SK-N-SH (cell line): ENCODE results near the gene ULBP2. TPM values are rescaled to one million over a fixed set of nuclear protein-coding genes. Genes with fewer than 3 reads are reported as not detected.

Experiments used
- CTCF ChIA-PET: fragments of 300-600, 350-600 bp; formaldehyde crosslinking; extraction: SDS; loops from one replicate; lab custom pipeline; 2021; lab: Yijun Ruan, JAX
- POLR2A ChIA-PET: fragments of 350-600 bp; sonication (Branson Sonifier 250); formaldehyde crosslinking; extraction: SDS; loops from one replicate; lab custom pipeline; 2020; ENCODE audit warnings: antibody characterized with exemption, inconsistent platforms; lab: Yijun Ruan, JAX
- DNase-seq: peaks from one replicate; pipeline ENCODE4 v3.0.0; 2012
- H2AFZ ChIP-seq: fragments of 200-600 bp; sonication (generic); 2 replicates; pipeline ENCODE4 v1.8.1; 2016; ENCODE audit warnings: antibody characterized with exemption, mild to moderate bottlenecking, low read depth
- H3F3A ChIP-seq: fragments of 200-600 bp; sonication (generic); replicated peaks from 2 replicates; pipeline ENCODE3; 2016; ENCODE audit warnings: antibody characterized with exemption, mild to moderate bottlenecking; ENCODE audit not compliant: insufficient read depth
- H3K27ac ChIP-seq, 2 experiments: fragments of 200-500 bp in 1 of 2; fragments of 200-600 bp in 1 of 2; sonication (Bioruptor generic) in 1 of 2; sonication (generic), shearing (Covaris generic) in 1 of 2; 2 replicates each; pipeline versions ENCODE4 v1.5.1 to v1.6.1; 2014 to 2016; ENCODE audit warnings: low read depth in 2 of 2, inconsistent platforms in 1 of 2, low read length in 1 of 2, mild to moderate bottlenecking in 1 of 2, mixed read lengths in 1 of 2
- H3K27me3 ChIP-seq: fragments of 200-600 bp; sonication (generic), shearing (Covaris generic); 2 replicates; pipeline ENCODE4 v1.6.1; 2016; ENCODE audit warnings: mixed run types; ENCODE audit not compliant: insufficient read depth
- H3K36me3 ChIP-seq, 2 experiments: fragments of 200-500 bp in 1 of 2; fragments of 200-600 bp in 1 of 2; sonication (Bioruptor generic) in 1 of 2; sonication (generic) in 1 of 2; replicated peaks in 1 of 2; 2 replicates each; pipeline versions ENCODE3 to v1.5.1; 2014 to 2016; ENCODE audit warnings: low read length in 1 of 2, mild to moderate bottlenecking in 1 of 2; ENCODE audit not compliant: insufficient read depth in 2 of 2, control insufficient read depth in 1 of 2
- H3K4me1 ChIP-seq, 2 experiments: fragments of 200-500 bp in 1 of 2; fragments of 200-600 bp in 1 of 2; sonication (Bioruptor generic) in 1 of 2; sonication (generic), shearing (Covaris generic) in 1 of 2; 2 replicates each; pipeline versions ENCODE4 v1.5.1 to v1.6.1; 2014 to 2016; ENCODE audit warnings: low read depth in 1 of 2, low read length in 1 of 2, mixed run types in 1 of 2; ENCODE audit not compliant: insufficient read depth in 2 of 2, control insufficient read depth in 1 of 2
- H3K4me2 ChIP-seq: fragments of 200-600 bp; sonication (generic), shearing (Covaris generic); 2 replicates; pipeline ENCODE4 v1.6.1; 2017; ENCODE audit warnings: mixed run types
- H3K4me3 ChIP-seq, 2 experiments: fragments of 200-500 bp in 1 of 2; fragments of 200-600 bp in 1 of 2; sonication (Bioruptor generic) in 1 of 2; sonication (generic), shearing (Covaris generic) in 1 of 2; 2 replicates each; pipeline versions ENCODE4 v1.5.1 to v1.8.1; 2014 to 2016; ENCODE audit warnings: low read depth in 2 of 2, inconsistent platforms in 1 of 2, low read length in 1 of 2, mild to moderate bottlenecking in 1 of 2, mixed read lengths in 1 of 2, moderate library complexity in 1 of 2
- H3K79me2 ChIP-seq: fragments of 200-600 bp; sonication (generic); 2 replicates; pipeline ENCODE4 v1.8.1; 2017; ENCODE audit warnings: mild to moderate bottlenecking; ENCODE audit not compliant: insufficient read depth
- H3K9ac ChIP-seq: fragments of 200-600 bp; sonication (generic); 2 replicates; pipeline ENCODE4 v1.6.1; 2017; ENCODE audit warnings: mixed run types
- H3K9me2 ChIP-seq: fragments of 200-600 bp; sonication (generic); 2 replicates; pipeline ENCODE4 v1.6.1; 2017; ENCODE audit warnings: mixed run types
- H3K9me3 ChIP-seq: fragments of 200-600 bp; sonication (generic); 2 replicates; pipeline ENCODE4 v1.6.1; 2017; ENCODE audit warnings: mixed run types, mild to moderate bottlenecking, moderate library complexity
- H4K20me1 ChIP-seq: fragments of 200-600 bp; sonication (generic); 2 replicates; pipeline ENCODE4 v1.6.1; 2017; ENCODE audit warnings: mild to moderate bottlenecking, mixed run types; ENCODE audit not compliant: insufficient read depth
- CTCF ChIP-seq: fragments of 200-600 bp; sonication (generic); IDR thresholded peaks from 2 replicates; pipeline ENCODE4 v1.6.1; 2017; ENCODE audit warnings: antibody characterized with exemption, mild to moderate bottlenecking, moderate library complexity
- EZH2phosphoT487 ChIP-seq: fragments of 200-600 bp; sonication (generic); IDR thresholded peaks from 2 replicates; pipeline ENCODE4 v1.6.1; 2017; ENCODE audit warnings: low read depth, mixed run types, mild to moderate bottlenecking, antibody characterized with exemption, moderate library complexity, borderline replicate concordance
- FOXM1 ChIP-seq: IDR thresholded peaks from 2 replicates; pipeline ENCODE4 v1.4.0; 2012; ENCODE audit warnings: low read depth, mild to moderate bottlenecking
- GABPA ChIP-seq: IDR thresholded peaks from 2 replicates; pipeline ENCODE4 v1.4.0; 2012; ENCODE audit warnings: low read depth, mild to moderate bottlenecking
- MEF2A ChIP-seq: IDR thresholded peaks from 2 replicates; pipeline ENCODE4 v1.4.0; 2012; ENCODE audit warnings: low read depth, borderline replicate concordance
- NFIC ChIP-seq: IDR thresholded peaks from 2 replicates; pipeline ENCODE4 v1.4.0; 2012; ENCODE audit warnings: borderline replicate concordance
- NRF1 ChIP-seq: IDR thresholded peaks from 2 replicates; pipeline ENCODE4 v1.6.1; 2012; ENCODE audit warnings: low read depth, mild to moderate bottlenecking, low read length
- POLR2AphosphoS5 ChIP-seq: IDR thresholded peaks from 2 replicates; pipeline ENCODE4 v1.6.1; 2012; ENCODE audit warnings: low read depth, low read length
- RFX5 ChIP-seq: IDR thresholded peaks from 2 replicates; pipeline ENCODE4 v1.6.1; 2012; ENCODE audit warnings: mild to moderate bottlenecking, improper control_type of control experiment, low read length
- RXRA ChIP-seq: IDR thresholded peaks from 2 replicates; pipeline ENCODE4 v1.4.0; 2012; ENCODE audit warnings: low read depth, mild to moderate bottlenecking, borderline replicate concordance
- TAF1 ChIP-seq: IDR thresholded peaks from 2 replicates; pipeline ENCODE4 v1.6.1; 2012; ENCODE audit warnings: low read depth, mild to moderate bottlenecking, low read length, moderate library complexity, borderline replicate concordance
- TCF12 ChIP-seq: IDR thresholded peaks from 2 replicates; pipeline ENCODE4 v1.4.0; 2012
- YY1 ChIP-seq: IDR thresholded peaks from 2 replicates; pipeline ENCODE4 v1.4.0; 2012; ENCODE audit warnings: low read depth, mild to moderate bottlenecking
- WGBS: methylation state at CpG from one replicate; pipeline ENCODE4 v1.1.6; 2017; ENCODE audit warnings: low lambda C conversion rate; 5-methylcytosine and 5-hydroxymethylcytosine counted together
- polyA plus RNA-seq, 3 experiments: library from polyadenylated mRNA; depleted of rRNA; stranded (reverse); fragments of >200 nt; gene quantifications; 2 replicates each; pipeline ENCODE4 v1.2.3, GENCODE V29; 2012
- TF ChIP-seq, protein P1 (sequence below): fragments of 150-350 bp; IDR thresholded peaks from 2 replicates; pipeline ENCODE4 v1.6.1; 2016; ENCODE audit warnings: mild to moderate bottlenecking, low read depth, low read length

ULBP2 gene
- polyA plus RNA-seq, 1 of the 3 experiments (the other 2 are of a cell fraction): 5.0 TPM

DNA sequence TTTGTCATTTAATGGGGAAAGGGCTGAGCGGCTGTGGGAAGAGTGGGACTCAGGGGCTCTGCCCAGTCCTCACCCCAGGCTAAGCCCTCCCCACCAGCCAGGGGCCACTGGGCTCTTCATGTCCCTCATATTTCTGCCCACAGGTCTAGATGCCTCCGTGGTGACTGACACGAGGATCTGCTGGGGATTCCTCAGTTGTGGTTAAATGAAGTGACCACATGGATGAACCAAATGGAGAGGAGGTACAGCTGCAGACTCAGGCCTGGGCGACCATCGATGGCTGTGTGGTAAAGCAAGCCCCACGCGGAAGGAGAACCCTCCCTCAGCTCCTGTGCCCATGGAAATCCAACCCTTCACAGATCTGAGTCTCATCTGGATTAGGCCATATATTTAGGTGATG lies 54.2 kb downstream of the ULBP2 start:
- no peak overlapping the region for H3K4me2 ChIP-seq
- no peaks in the 10 kb centered on the region for H3K9me3 ChIP-seq
- H4K20me1 ChIP-seq: no peaks in the 10 kb centered on the region
- no peaks in the 10 kb centered on the region for H3K36me3 ChIP-seq
- H3K4me3 ChIP-seq: no peak overlapping the region
- POLR2A ChIA-PET: no interaction called here
- H3K27ac ChIP-seq: no peak overlapping the region
- WGBS: 29% methylated on average over 2 of the region's 7 CpGs
- no peaks in the 10 kb centered on the region for H3F3A ChIP-seq
- H3K9ac ChIP-seq: no peak overlapping the region
- H3K27me3 ChIP-seq: peaks cover 35% of the 10 kb centered on the region
- H3K4me1 ChIP-seq: no peaks in the 10 kb centered on the region
- no peak overlapping the region for H2AFZ ChIP-seq
- DNase-seq: no peak
- TF ChIP-seq YY1 (no peak), NFIC (no peak), RFX5 (no peak), POLR2AphosphoS5 (no peak), CTCF (no peak), RXRA (no peak), GABPA (no peak), TCF12 (no peak), MEF2A (no peak), NRF1 (no peak), TAF1 (no peak), EZH2phosphoT487 (no peak), FOXM1 (no peak)
- TF ChIP-seq, protein P1, sequence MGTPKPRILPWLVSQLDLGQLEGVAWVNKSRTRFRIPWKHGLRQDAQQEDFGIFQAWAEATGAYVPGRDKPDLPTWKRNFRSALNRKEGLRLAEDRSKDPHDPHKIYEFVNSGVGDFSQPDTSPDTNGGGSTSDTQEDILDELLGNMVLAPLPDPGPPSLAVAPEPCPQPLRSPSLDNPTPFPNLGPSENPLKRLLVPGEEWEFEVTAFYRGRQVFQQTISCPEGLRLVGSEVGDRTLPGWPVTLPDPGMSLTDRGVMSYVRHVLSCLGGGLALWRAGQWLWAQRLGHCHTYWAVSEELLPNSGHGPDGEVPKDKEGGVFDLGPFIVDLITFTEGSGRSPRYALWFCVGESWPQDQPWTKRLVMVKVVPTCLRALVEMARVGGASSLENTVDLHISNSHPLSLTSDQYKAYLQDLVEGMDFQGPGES: no peak
- CTCF ChIA-PET: interaction anchor here (0.8 to 2.5 kb wide), 2 partner anchors 10 to 21 kb away, joined by 3 to 10 read pairs; no protein-coding TSS in a partner anchor
- H3K79me2 ChIP-seq: no peaks in the 10 kb centered on the region
- no peaks in the 10 kb centered on the region for H3K9me2 ChIP-seq

Other genes with a start within 250 kb of the ULBP2 start
- gene LATS1, start 223.9 kb upstream of the ULBP2 start, polyA plus RNA-seq (2012; rRNA removed): 6.9 and 9.3 TPM in 2 replicates
- 10.1 and 16.4 TPM in 2 replicates for gene NUP43, start 195.5 kb upstream of the ULBP2 start, polyA plus RNA-seq (2012; rRNA removed)
- 158 and 190 TPM in 2 replicates for gene PCMT1, start 192.3 kb upstream of the ULBP2 start, polyA plus RNA-seq (2012; rRNA removed)
- gene LRP11, start 77.7 kb upstream of the ULBP2 start, polyA plus RNA-seq (2012; rRNA removed): 25.0 and 29.5 TPM in 2 replicates
- gene RAET1E, start 43.9 kb upstream of the ULBP2 start, polyA plus RNA-seq (2012; rRNA removed): 0.15 and 0.26 TPM in 2 replicates
- 1.7 and 2.5 TPM in 2 replicates for gene RAET1G, start 18.9 kb upstream of the ULBP2 start, polyA plus RNA-seq (2012; rRNA removed)
- 0.02 TPM in 1 of 2 replicates, not detected in the other for gene ULBP1, start 21.9 kb downstream of the ULBP2 start, polyA plus RNA-seq (2012; rRNA removed)
- gene RAET1L, start 83.5 kb downstream of the ULBP2 start, polyA plus RNA-seq (2012; rRNA removed): not detected in 2 replicates
- 4.6 and 4.9 TPM in 2 replicates for gene ULBP3, start 127.1 kb downstream of the ULBP2 start, polyA plus RNA-seq (2012; rRNA removed)
- not detected in 2 replicates for gene PPP1R14C, start 201.0 kb downstream of the ULBP2 start, polyA plus RNA-seq (2012; rRNA removed)